GM19328 (cell line): ENCODE data around the gene YY1.

Experiments used
- ATAC-seq: cut with Tn5 transposase; IDR thresholded peaks from one replicate; pipeline ENCODE4 v1.9.1; 2021; ENCODE audit warnings: mild to moderate bottlenecking, moderate library complexity; ENCODE audit not compliant: unreplicated experiment

YY1 gene

DNA sequence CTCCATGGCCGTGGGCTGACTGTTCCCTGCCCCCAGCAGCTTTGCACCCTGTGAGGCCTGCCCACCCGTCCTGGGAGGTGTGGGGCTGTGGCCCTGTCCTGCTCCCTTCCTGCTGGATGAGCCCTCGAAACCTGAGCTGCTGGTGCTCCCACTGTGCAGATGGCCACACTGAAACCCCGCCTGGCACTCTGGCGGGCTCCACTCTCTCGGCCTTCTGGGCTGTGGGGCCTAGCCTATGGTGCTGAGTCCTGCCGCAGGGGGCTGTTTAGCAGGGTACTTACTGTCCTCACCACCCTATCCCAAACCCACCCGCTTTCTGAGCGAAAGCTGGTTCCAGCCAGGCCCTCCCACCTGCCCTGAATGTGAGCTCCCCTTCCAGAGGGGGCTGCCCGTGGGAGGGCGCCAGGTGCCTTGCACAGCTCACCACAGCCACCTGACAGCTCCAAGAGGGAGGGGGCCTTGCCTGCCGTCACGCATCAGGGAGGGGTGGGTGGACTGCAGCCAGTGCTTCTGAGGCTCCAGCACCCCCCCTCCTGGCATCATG, 91.5 kb downstream of the YY1 start:
- no peak for ATAC-seq

DNA sequence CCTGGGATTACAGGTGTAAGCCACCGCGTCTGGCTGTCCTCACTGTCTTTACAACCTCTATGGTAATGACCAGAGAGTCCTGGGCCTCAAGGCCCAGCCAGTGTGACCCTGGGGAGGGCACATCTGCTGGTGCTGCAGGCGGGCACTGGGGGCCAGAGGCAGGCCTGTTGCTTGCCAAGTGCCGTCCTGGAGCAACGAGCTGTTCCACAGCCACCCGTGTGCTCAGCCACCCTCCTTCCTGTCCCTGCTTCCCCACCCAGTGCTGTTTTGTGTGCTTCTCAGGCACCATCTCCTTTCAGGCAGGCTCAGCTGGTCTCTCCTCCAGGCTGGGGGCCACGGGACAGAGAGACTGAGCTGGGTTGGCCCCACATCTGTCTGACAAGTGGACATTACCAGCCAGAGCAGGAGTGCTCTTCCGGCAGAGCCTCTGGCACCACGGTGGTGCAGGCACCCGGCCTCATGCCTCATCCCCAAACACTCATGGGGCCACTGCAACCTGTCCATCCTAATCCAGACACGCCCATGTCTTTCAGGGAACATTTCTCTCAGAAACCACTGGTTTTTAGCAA, 93.2 kb downstream of the YY1 start:
- no peak for ATAC-seq
